Urinary bladder (tissue), 4 donors: ENCODE measurements around the gene ARHGDIA. TPM values are rescaled to one million over a fixed set of nuclear protein-coding genes. Genes with fewer than 3 reads are reported as not detected.
A peak's percentile ranks its signal among the peaks of the same experiment; 100 is the strongest.

ENCODE experiments used
- DNase-seq: peaks from one replicate; pipeline ENCODE4 v3.0.0-alpha.2; 2015; ENCODE audit errors: extremely low spot score
- H3K27ac ChIP-seq: one replicate; pipeline ENCODE4 v1.5.1; 2013; ENCODE audit warnings: low read depth, mild to moderate bottlenecking, moderate library complexity
- H3K36me3 ChIP-seq: one replicate; pipeline ENCODE4 v1.6.1; 2013; ENCODE audit warnings: mild to moderate bottlenecking, moderate library complexity; ENCODE audit not compliant: insufficient read depth
- H3K4me1 ChIP-seq: one replicate; pipeline ENCODE4 v1.6.1; 2013; ENCODE audit warnings: mild to moderate bottlenecking, moderate library complexity; ENCODE audit not compliant: insufficient read depth
- H3K4me3 ChIP-seq: one replicate; pipeline ENCODE4 v1.5.1; 2013; ENCODE audit warnings: low read depth, low read length
- WGBS: extraction: QIAGEN DNeasy Blood & Tissue Kit; methylation state at CpG from one replicate; pipeline ENCODE4 v1.1.7; 2013; 5-methylcytosine and 5-hydroxymethylcytosine counted together
- polyA plus RNA-seq: library from polyadenylated mRNA; stranded (reverse); fragments of 200-250 nt; gene quantifications from one replicate; pipeline ENCODE4 v1.2.3, GENCODE V29; 2013
- total RNA-seq: library from RNA; depleted of rRNA; stranded (reverse); fragments of >200 nt; gene quantifications from one replicate; pipeline ENCODE4 v1.2.3, GENCODE V29; 2014
- donor health status: healthy with polysubstance abuse.
- donor health status: healthy.

The ARHGDIA gene
- total and polyA plus RNA-seq, 2 donors, result 31.0 to 277 TPM

- Histone ChIP-seq H3K4me1 (no peaks in the 10 kb centered on the region), H3K36me3 (peaks cover 7% of the 10 kb centered on the region), H3K27ac (no peak overlapping the region), H3K4me3 (peak overlapping the region; percentile 75)
- 1% methylated on average over 55 of the region's 55 CpGs for WGBS
- DNase-seq, result no peak
Observed at GRCh38 chr17:81910840-81911276, 39.7 kb upstream of the ARHGDIA start.

- H3K36me3 ChIP-seq, result peaks cover 4% of the 10 kb centered on the region
- no peak for DNase-seq
- 41% methylated on average over 23 of the region's 23 CpGs for WGBS
Observed at GRCh38 chr17:81909966-81910839, 39.1 kb upstream of the ARHGDIA start.

GRCh38 chr17:81909231-81909630 is 38.1 kb upstream of the ARHGDIA start:
- WGBS, result 96% methylated on average over 12 of the region's 12 CpGs

More at GRCh38 chr17:81909966-81910839, 39.1 kb upstream of the ARHGDIA start:
- Histone ChIP-seq H3K4me1 (no peaks in the 10 kb centered on the region), H3K27ac (no peak overlapping the region), H3K4me3 (peak overlapping the region; percentile 75)

GRCh38 chr17:81908793-81909192 is 37.7 kb upstream of the ARHGDIA start:
- Histone ChIP-seq H3K27ac (no peak overlapping the region), H3K4me3 (no peak overlapping the region), H3K36me3 (no peaks in the 10 kb centered on the region), H3K4me1 (no peaks in the 10 kb centered on the region)
- DNase-seq, result no peak
- WGBS, result 97% methylated on average over 11 of the region's 11 CpGs

More at GRCh38 chr17:81909231-81909630, 38.1 kb upstream of the ARHGDIA start:
- Histone ChIP-seq H3K4me1 (no peaks in the 10 kb centered on the region), H3K27ac (no peak overlapping the region), H3K36me3 (no peaks in the 10 kb centered on the region), H3K4me3 (no peak overlapping the region)
- no peak for DNase-seq

GRCh38 chr17:81907219-81908145 is 36.3 kb upstream of the ARHGDIA start:
- no peak overlapping the region for H3K27ac ChIP-seq
- no peak for DNase-seq
- H3K36me3 ChIP-seq, result no peaks in the 10 kb centered on the region
- H3K4me3 ChIP-seq, result no peak overlapping the region
- no peaks in the 10 kb centered on the region for H3K4me1 ChIP-seq
- WGBS, result 91% methylated on average over 26 of the region's 26 CpGs

- Histone ChIP-seq H3K27ac (no peak overlapping the region), H3K4me3 (no peak overlapping the region), H3K4me1 (no peaks in the 10 kb centered on the region), H3K36me3 (no peaks in the 10 kb centered on the region)
- DNase-seq, result no peak
- 92% methylated on average over 15 of the region's 15 CpGs for WGBS
Observed at GRCh38 chr17:81906476-81907218, 35.5 kb upstream of the ARHGDIA start.

GRCh38 chr17:81905993-81906392 is 34.9 kb upstream of the ARHGDIA start:
- Histone ChIP-seq H3K4me1 (no peaks in the 10 kb centered on the region), H3K4me3 (no peak overlapping the region), H3K27ac (no peak overlapping the region), H3K36me3 (no peaks in the 10 kb centered on the region)
- DNase-seq, result no peak
- 95% methylated on average over 10 of the region's 10 CpGs for WGBS

GRCh38 chr17:81905424-81905875 is 34.3 kb upstream of the ARHGDIA start:
- Histone ChIP-seq H3K36me3 (no peaks in the 10 kb centered on the region), H3K27ac (no peak overlapping the region), H3K4me1 (no peaks in the 10 kb centered on the region), H3K4me3 (no peak overlapping the region)
- 93% methylated on average over 16 of the region's 16 CpGs for WGBS
- no peak for DNase-seq

- Histone ChIP-seq H3K4me1 (no peaks in the 10 kb centered on the region), H3K27ac (no peak overlapping the region), H3K4me3 (no peak overlapping the region), H3K36me3 (no peaks in the 10 kb centered on the region)
- WGBS, result 92% methylated on average over 28 of the region's 28 CpGs
- DNase-seq, result no peak
Observed at GRCh38 chr17:81904600-81905423, 33.7 kb upstream of the ARHGDIA start.

- no peak overlapping the region for H3K4me3 ChIP-seq
- no peak overlapping the region for H3K27ac ChIP-seq
- 95% methylated on average over 24 of the region's 24 CpGs for WGBS
- no peak for DNase-seq
- H3K36me3 ChIP-seq, result peaks cover 2% of the 10 kb centered on the region
- no peaks in the 10 kb centered on the region for H3K4me1 ChIP-seq
Observed at GRCh38 chr17:81903896-81904599, 32.9 kb upstream of the ARHGDIA start.

- Histone ChIP-seq H3K36me3 (peaks cover 3% of the 10 kb centered on the region), H3K4me1 (no peaks in the 10 kb centered on the region), H3K27ac (no peak overlapping the region), H3K4me3 (no peak overlapping the region)
- 93% methylated on average over 10 of the region's 10 CpGs for WGBS
- DNase-seq, result no peak
Observed at GRCh38 chr17:81903415-81903831, 32.3 kb upstream of the ARHGDIA start.
